Testis (tissue), 3 donors: Measurements from ENCODE around the gene DNAJC3. TPM values are rescaled to one million over a fixed set of nuclear protein-coding genes. Genes with fewer than 3 reads are reported as not detected.

Experiments used
- DNase-seq: peaks from one replicate; pipeline ENCODE4 v3.0.0-alpha.2; 2019
- H3K27ac ChIP-seq, 2 donors: fragments of 200-600 bp; sonication (generic); one replicate each; pipeline ENCODE4 v1.5.1; 2019
- H3K27me3 ChIP-seq: fragments of 200-600 bp; sonication (generic); one replicate; pipeline ENCODE4 v1.5.1; 2019
- H3K36me3 ChIP-seq: fragments of 200-600 bp; sonication (generic); one replicate; pipeline ENCODE4 v1.5.1; 2017; ENCODE audit warnings: low read depth; ENCODE audit errors: missing control alignments
- H3K4me1 ChIP-seq: fragments of 200-600 bp; sonication (generic); one replicate; pipeline ENCODE4 v1.5.1; 2019
- H3K4me3 ChIP-seq, 2 donors: fragments of 200-600 bp; sonication (generic); one replicate each; pipeline ENCODE4 v1.5.1; 2017 to 2019
- H3K9me3 ChIP-seq: fragments of 200-600 bp; sonication (generic); one replicate; pipeline ENCODE4 v1.5.1; 2017
- CTCF ChIP-seq, 3 experiments: fragments of 450-650 bp in 2 of 3; fragments of 200-600 bp in 1 of 3; sonication (generic) in 1 of 3; IDR thresholded peaks; one replicate each; pipeline ENCODE4 v1.5.1; 2016 to 2019; ENCODE audit warnings: antibody characterized with exemption in 3 of 3, mild to moderate bottlenecking in 2 of 3, moderate library complexity in 1 of 3
- POLR2A ChIP-seq: fragments of 450-650 bp; IDR thresholded peaks from one replicate; pipeline ENCODE4 v1.6.1; 2017; ENCODE audit warnings: antibody characterized with exemption, mild to moderate bottlenecking, moderate library complexity
- WGBS, 2 donors: methylation state at CpG; one replicate each; pipeline ENCODE4 v1.1.5; 2018; 5-methylcytosine and 5-hydroxymethylcytosine counted together
- intact Hi-C: fragments of 100-400 bp; cut with DNase I; formaldehyde crosslinking; loops from one replicate; pipeline ENCODE4 v1.15.1; 2023; ENCODE audit warnings: low total_unique reads
- polyA plus RNA-seq: library from polyadenylated mRNA; stranded (reverse); fragments of 350-450 nt; fragmentation: Illumina TruSeq; extraction: RNeasy Lipid Tissue Mini Kit (QIAGEN cat#74804); gene quantifications from one replicate; pipeline ENCODE4 v1.2.3, GENCODE V29; 2014; ENCODE audit warnings: low read depth, low replicate concordance; ENCODE audit not compliant: insufficient read depth
- total RNA-seq, 2 donors: library from RNA; depleted of rRNA; stranded (reverse); fragments of >200 nt; gene quantifications; one replicate each; pipeline ENCODE4 v1.2.3, GENCODE V29; 2016

The DNAJC3 gene
- total and polyA plus RNA-seq, 3 donors from 2014 or later = 18.2 to 39.4 (median 26.0) TPM

- intact Hi-C loops = no loop called here
Measured at GRCh38 chr13:95797016-95797415, 120.1 kb downstream of the DNAJC3 start.

DNA sequence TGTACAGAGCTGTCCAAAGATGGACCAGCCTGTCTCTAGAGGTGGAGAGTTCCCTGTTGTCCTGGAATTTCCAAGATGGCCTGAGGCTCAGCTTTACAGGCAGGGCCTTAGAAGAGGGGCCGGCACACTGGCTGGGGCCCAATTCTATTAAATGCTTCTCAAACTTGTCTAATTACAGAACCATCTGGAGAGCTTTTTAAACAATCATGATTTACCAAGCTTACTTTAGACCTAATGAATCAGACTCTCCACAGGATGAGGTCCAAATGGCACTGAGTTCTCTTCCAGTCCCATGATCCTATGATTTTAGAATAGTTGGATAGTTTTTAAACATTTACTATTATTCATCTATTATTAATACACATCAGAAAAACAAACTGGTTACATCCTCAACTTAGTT is 123.5 kb downstream of the DNAJC3 start:
- intact Hi-C loops = no loop called here
- no peak overlapping the region for H3K4me3 ChIP-seq
- no peak for DNase-seq
- H3K27ac ChIP-seq = no peak overlapping the region
- H3K27me3 ChIP-seq = no peaks in the 10 kb centered on the region
- H3K9me3 ChIP-seq = no peaks in the 10 kb centered on the region
- WGBS, 2 donors = 91 to 100% methylated on average over 1 of the region's 1 CpG
- H3K36me3 ChIP-seq = no peaks in the 10 kb centered on the region
- TF ChIP-seq CTCF (IDR thresholded peaks at IDR 0.05) (no peak), POLR2A (no peak)
- H3K4me1 ChIP-seq = no peaks in the 10 kb centered on the region

More at GRCh38 chr13:95797016-95797415, 120.1 kb downstream of the DNAJC3 start:
- WGBS, 2 donors = 84 to 93% methylated on average over 2 of the region's 2 CpGs
- Histone ChIP-seq H3K36me3 (no peaks in the 10 kb centered on the region), H3K9me3 (no peaks in the 10 kb centered on the region), H3K4me3 (no peak overlapping the region), H3K27me3 (no peaks in the 10 kb centered on the region), H3K27ac (no peak overlapping the region), H3K4me1 (no peaks in the 10 kb centered on the region)
- TF ChIP-seq CTCF (IDR thresholded peaks at IDR 0.05) (no peak), POLR2A (no peak)
- DNase-seq = no peak

DNA sequence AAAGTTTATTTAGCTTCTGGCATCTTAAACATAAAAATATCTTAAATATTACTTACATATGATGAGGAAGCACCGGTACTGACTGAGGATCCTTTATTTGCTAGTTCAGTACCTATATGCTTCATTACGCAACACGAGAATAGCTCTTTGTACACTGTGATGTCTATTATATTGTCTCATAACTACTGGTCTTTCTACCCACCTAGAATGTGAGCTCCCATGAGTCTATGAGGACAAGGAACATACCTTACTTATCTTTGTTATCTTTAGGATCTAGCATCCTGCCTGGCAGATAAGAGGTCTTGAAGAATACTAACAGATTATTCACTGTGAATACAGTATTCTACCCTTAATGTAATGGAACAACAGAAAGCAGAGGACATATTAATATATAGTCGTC is 124.9 kb downstream of the DNAJC3 start:
- TF ChIP-seq CTCF (IDR thresholded peaks at IDR 0.05) (no peak), POLR2A (no peak)
- 94 to 95% methylated on average over 4 of the region's 4 CpGs for WGBS, 2 donors
- intact Hi-C loops = no loop called here
- H3K4me3 ChIP-seq = no peak overlapping the region
- H3K36me3 ChIP-seq = no peaks in the 10 kb centered on the region
- H3K27me3 ChIP-seq = no peaks in the 10 kb centered on the region
- H3K9me3 ChIP-seq = no peaks in the 10 kb centered on the region
- no peak overlapping the region for H3K27ac ChIP-seq
- H3K4me1 ChIP-seq = no peaks in the 10 kb centered on the region
- no peak for DNase-seq

- TF ChIP-seq CTCF (IDR thresholded peaks at IDR 0.05) (no peak), POLR2A (no peak)
- intact Hi-C loops = no loop called here
- no peaks in the 10 kb centered on the region for H3K9me3 ChIP-seq
Measured at GRCh38 chr13:95805921-95806320, 129.0 kb downstream of the DNAJC3 start.

GRCh38 chr13:95809429-95809828 is 132.5 kb downstream of the DNAJC3 start:
- 80 to 91% methylated on average over 5 of the region's 5 CpGs for WGBS, 2 donors
- Histone ChIP-seq H3K36me3 (no peaks in the 10 kb centered on the region), H3K27me3 (no peaks in the 10 kb centered on the region), H3K4me1 (no peaks in the 10 kb centered on the region), H3K9me3 (no peaks in the 10 kb centered on the region), H3K4me3 (no peak overlapping the region), H3K27ac (no peak overlapping the region)
- no peak for TF ChIP-seq CTCF (IDR thresholded peaks at IDR 0.05)
- no peak for TF ChIP-seq POLR2A
- DNase-seq = no peak
- intact Hi-C loops = no loop called here

More at GRCh38 chr13:95805921-95806320, 129.0 kb downstream of the DNAJC3 start:
- no peak overlapping the region for H3K4me3 ChIP-seq
- H3K4me1 ChIP-seq = no peaks in the 10 kb centered on the region
- DNase-seq = no peak
- H3K36me3 ChIP-seq = no peaks in the 10 kb centered on the region
- no peak overlapping the region for H3K27ac ChIP-seq
- H3K27me3 ChIP-seq = no peaks in the 10 kb centered on the region
